HG03439 (cell line): ENCODE data around the gene ZNF132.
"Not testable (repeated sequence)": the region's sequence is repeated elsewhere in the genome, so short reads cannot be mapped to it uniquely, and the experiment has no call there.

Source experiments
- ATAC-seq: cut with Tn5 transposase; IDR thresholded peaks from one replicate; pipeline ENCODE4 v1.9.1; 2021; ENCODE audit warnings: mild to moderate bottlenecking, moderate library complexity; ENCODE audit not compliant: unreplicated experiment

ZNF132 gene

GRCh38 chr19:58408152-58409009 is 31.6 kb downstream of the ZNF132 start, which contains the start of gene ZNF584:
TSS of gene ZNF584 (plus strand) at chr19:58408649. CDS start at chr19:58409148, 499 bp downstream.
- peak; percentile 92 for ATAC-seq

- ATAC-seq, result peak; percentile 8
Observed at GRCh38 chr19:58407658-58408151, 32.2 kb downstream of the ZNF132 start.

GRCh38 chr19:58406818-58407657 is 32.9 kb downstream of the ZNF132 start:
- no peak for ATAC-seq

GRCh38 chr19:58403920-58404478 is 36.0 kb downstream of the ZNF132 start:
- ATAC-seq, result not testable (repeated sequence)

- no peak for ATAC-seq
Observed at GRCh38 chr19:58401840-58402421, 38.0 kb downstream of the ZNF132 start.

GRCh38 chr19:58400916-58401839 is 38.8 kb downstream of the ZNF132 start:
- ATAC-seq, result peak; percentile 98

- no peak for ATAC-seq
Observed at GRCh38 chr19:58400316-58400915, 39.5 kb downstream of the ZNF132 start.

GRCh38 chr19:58399903-58400302 is 40.0 kb downstream of the ZNF132 start:
- ATAC-seq, result no peak

- no peak for ATAC-seq
Observed at GRCh38 chr19:58398545-58398944, 41.4 kb downstream of the ZNF132 start.

GRCh38 chr19:58398087-58398486 is 41.9 kb downstream of the ZNF132 start:
- no peak for ATAC-seq

GRCh38 chr19:58397533-58398037 is 42.4 kb downstream of the ZNF132 start:
- ATAC-seq, result no peak

GRCh38 chr19:58396691-58397532 is 43.0 kb downstream of the ZNF132 start:
- ATAC-seq, result no peak

GRCh38 chr19:58395979-58396627 is 43.9 kb downstream of the ZNF132 start:
- no peak for ATAC-seq

- no peak for ATAC-seq
Observed at GRCh38 chr19:58395220-58395978, 44.6 kb downstream of the ZNF132 start, which contains the start of gene RNF225. TSS of gene RNF225 (plus strand) at chr19:58395656. CDS start at chr19:58396090, 434 bp downstream.

GRCh38 chr19:58394821-58395219 is 45.1 kb downstream of the ZNF132 start:
- ATAC-seq, result no peak

GRCh38 chr19:58393725-58394033 is 46.3 kb downstream of the ZNF132 start:
- ATAC-seq, result no peak
